HG02943 (cell line): Measurements from ENCODE around the gene SLC30A5.

Experiments used
- ATAC-seq: cut with Tn5 transposase; IDR thresholded peaks from one replicate; pipeline ENCODE4 v1.9.1; 2021; ENCODE audit warnings: mild to moderate bottlenecking, low read depth, moderate library complexity; ENCODE audit not compliant: unreplicated experiment

SLC30A5 gene

GRCh38 chr5:69160651-69161050 lies 66.8 kb downstream of the SLC30A5 start:
- no peak for ATAC-seq

GRCh38 chr5:69166686-69167492 lies 73.1 kb downstream of the SLC30A5 start, which contains the start of gene CCNB1:
CCNB1 (plus strand) TSS chr5:69167150; CDS start chr5:69167263, 113 bp downstream.
- peak; percentile 99 for ATAC-seq

GRCh38 chr5:69167493-69167855 lies 73.7 kb downstream of the SLC30A5 start:
- no peak for ATAC-seq

GRCh38 chr5:69167929-69168328 lies 74.1 kb downstream of the SLC30A5 start:
- no peak for ATAC-seq

GRCh38 chr5:69170495-69170894 lies 76.7 kb downstream of the SLC30A5 start:
- no peak for ATAC-seq

- ATAC-seq = no peak
Measured at GRCh38 chr5:69170969-69171368, 77.2 kb downstream of the SLC30A5 start.
